Lower leg skin (tissue), 4 donors: ENCODE measurements around the gene SLC12A4. TPM values are rescaled to one million over a fixed set of nuclear protein-coding genes. Genes with fewer than 3 reads are reported as not detected.

Experiments
- DNase-seq, 2 donors: peaks; one replicate each; pipeline ENCODE4 v3.0.0-alpha.2; 2019; ENCODE audit warnings: low spot score in 2 of 2
- H3K4me3 ChIP-seq: fragments of 200-600 bp; sonication (generic); 2 replicates; pipeline ENCODE4 v1.5.1; 2017; ENCODE audit warnings: mild to moderate bottlenecking, low read depth; ENCODE audit not compliant: poor library complexity, severe bottlenecking
- POLR2A ChIP-seq, 2 donors: fragments of 450-650 bp; IDR thresholded peaks; one replicate each; pipeline ENCODE4 v1.6.1; 2016 to 2017; ENCODE audit warnings: antibody characterized with exemption in 2 of 2, mild to moderate bottlenecking in 1 of 2, moderate library complexity in 1 of 2
- WGBS, 2 donors: methylation state at CpG; one replicate each; pipeline ENCODE4 v1.1.5; 2018; 5-methylcytosine and 5-hydroxymethylcytosine counted together
- intact Hi-C: fragments of 100-400 bp; cut with DNase I; formaldehyde crosslinking; loops from one replicate; pipeline ENCODE4 v1.15.0; 2023; ENCODE audit warnings: low total_unique reads
- total RNA-seq, 4 donors: library from RNA; depleted of rRNA; stranded (reverse); fragments of >200 nt; gene quantifications; one replicate each; pipeline ENCODE4 v1.1.0, GENCODE V29; 2016
- TF ChIP-seq, protein P1 (sequence below), 3 donors: fragments of 450-650 bp; IDR thresholded peaks; one replicate each; pipeline ENCODE4 v1.5.1; 2016; ENCODE audit warnings: antibody characterized with exemption in 3 of 3, mild to moderate bottlenecking in 3 of 3, moderate library complexity in 2 of 3

Gene SLC12A4
- total RNA-seq, 4 donors from 2014 or later = 31.3 to 74.1 (median 50.9) TPM

DNA sequence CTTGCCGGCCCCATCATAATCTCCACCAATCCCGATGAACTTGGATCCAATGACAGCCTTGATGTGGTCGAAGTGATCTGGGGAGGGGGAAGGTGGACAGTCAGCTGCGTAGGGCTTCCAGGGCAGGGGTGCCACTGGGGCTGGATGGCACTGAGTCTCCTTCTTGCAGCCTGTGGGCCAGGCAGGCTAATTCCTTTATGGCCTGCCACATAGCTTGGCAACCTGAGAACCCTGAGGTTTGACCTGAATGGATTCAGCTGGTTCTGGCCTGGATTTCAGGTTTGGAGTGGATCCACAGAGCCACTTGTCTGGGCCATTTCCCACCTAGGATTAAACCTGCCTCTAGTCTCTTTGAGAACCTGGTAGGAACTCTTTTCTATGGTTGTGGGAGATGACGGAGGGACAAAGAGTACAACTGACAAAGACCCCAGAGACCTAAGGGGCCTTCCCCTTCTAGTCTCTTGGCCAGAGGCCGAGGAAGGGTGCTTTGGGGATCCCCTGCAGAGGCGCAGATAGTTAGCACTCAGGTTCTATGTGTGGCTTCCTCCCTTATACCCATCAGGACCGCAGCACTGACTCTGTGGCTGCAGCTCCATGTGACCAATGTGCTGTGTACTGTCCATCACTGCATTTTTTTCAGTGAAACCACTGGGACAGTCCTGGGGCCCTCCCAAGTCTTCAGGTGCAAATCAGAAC lies 21.0 kb upstream of the SLC12A4 start:
- no peak for TF ChIP-seq POLR2A (IDR thresholded peaks at IDR 0.05)
- TF ChIP-seq, protein P1, sequence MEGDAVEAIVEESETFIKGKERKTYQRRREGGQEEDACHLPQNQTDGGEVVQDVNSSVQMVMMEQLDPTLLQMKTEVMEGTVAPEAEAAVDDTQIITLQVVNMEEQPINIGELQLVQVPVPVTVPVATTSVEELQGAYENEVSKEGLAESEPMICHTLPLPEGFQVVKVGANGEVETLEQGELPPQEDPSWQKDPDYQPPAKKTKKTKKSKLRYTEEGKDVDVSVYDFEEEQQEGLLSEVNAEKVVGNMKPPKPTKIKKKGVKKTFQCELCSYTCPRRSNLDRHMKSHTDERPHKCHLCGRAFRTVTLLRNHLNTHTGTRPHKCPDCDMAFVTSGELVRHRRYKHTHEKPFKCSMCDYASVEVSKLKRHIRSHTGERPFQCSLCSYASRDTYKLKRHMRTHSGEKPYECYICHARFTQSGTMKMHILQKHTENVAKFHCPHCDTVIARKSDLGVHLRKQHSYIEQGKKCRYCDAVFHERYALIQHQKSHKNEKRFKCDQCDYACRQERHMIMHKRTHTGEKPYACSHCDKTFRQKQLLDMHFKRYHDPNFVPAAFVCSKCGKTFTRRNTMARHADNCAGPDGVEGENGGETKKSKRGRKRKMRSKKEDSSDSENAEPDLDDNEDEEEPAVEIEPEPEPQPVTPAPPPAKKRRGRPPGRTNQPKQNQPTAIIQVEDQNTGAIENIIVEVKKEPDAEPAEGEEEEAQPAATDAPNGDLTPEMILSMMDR (IDR thresholded peaks at IDR 0.05) = no peak
- H3K4me3 ChIP-seq = no peak overlapping the region
- 84 to 86% methylated on average over 8 of the region's 8 CpGs for WGBS, 2 donors
- intact Hi-C loops = loop anchor here (5.0 to 10.0 kb wide), 2 partner anchors 53 to 235 kb away; no protein-coding TSS in a partner anchor
- no peak for DNase-seq

DNA sequence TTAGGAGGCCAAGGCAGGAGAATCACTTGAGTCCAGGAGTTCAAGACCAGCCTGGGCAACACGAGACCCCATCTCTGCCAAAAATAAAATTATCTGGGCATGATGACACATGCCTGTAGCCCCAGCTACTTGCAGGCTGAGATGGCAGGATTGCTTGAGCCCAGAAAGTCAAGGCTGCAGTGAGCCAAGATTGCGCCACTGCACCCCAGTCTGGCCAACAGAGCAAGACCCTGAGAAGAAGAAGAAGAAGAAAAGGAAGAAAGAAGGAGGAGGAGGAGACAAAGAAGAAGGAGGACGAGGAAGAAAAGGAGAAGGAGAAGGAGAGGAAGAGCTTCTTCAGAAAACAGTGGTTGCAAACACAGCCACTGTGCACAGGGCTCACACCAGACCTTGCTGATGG lies 20.2 kb upstream of the SLC12A4 start:
- intact Hi-C loops = no loop called here
- no peak for DNase-seq

DNA sequence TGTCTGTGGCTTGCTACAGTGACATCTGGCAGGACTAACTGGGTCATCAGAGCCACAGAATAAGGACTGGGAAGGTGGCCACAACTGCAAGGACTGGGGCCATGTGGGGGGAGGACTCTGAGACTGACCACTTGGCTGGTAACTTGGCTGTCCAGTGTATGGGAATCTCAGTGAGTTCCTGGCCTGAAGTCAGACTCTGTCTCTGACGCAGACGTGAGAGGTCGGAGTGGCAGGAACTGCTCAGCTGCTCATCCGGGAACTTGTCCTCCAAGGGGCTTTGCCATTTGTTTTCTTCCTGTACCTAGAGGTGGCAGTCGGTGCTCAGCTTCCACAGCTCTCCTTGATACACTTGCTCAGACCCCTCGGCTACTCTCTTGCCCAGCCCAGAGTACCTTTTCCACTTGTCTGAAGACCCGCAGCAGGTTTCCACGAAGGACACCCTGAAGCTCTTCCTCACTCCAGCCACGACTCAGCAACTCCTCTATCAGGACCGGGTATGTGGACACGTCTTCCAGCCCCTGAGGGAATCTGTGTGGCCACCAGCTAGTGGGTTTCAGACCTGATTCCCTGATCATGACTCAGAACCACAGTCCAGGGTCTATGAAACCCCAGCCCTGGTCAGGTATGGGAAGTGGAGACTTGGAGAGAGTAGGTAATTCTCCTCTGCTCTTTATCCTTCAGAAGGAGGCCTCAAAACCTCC lies 19.2 kb upstream of the SLC12A4 start:
- H3K4me3 ChIP-seq = no peak overlapping the region
- 73 to 88% methylated on average over 11 of the region's 11 CpGs for WGBS, 2 donors
- no peak for DNase-seq
- no peak for TF ChIP-seq POLR2A (IDR thresholded peaks at IDR 0.05)
- TF ChIP-seq, protein P1 (IDR thresholded peaks at IDR 0.05) = no peak
- intact Hi-C loops = no loop called here

More for the DNA sequence above, 20.2 kb upstream of the SLC12A4 start:
- H3K4me3 ChIP-seq = no peak overlapping the region
- TF ChIP-seq, protein P1 (IDR thresholded peaks at IDR 0.05) = no peak
- no peak for TF ChIP-seq POLR2A (IDR thresholded peaks at IDR 0.05)
- 78 to 86% methylated on average over 3 of the region's 3 CpGs for WGBS, 2 donors

DNA sequence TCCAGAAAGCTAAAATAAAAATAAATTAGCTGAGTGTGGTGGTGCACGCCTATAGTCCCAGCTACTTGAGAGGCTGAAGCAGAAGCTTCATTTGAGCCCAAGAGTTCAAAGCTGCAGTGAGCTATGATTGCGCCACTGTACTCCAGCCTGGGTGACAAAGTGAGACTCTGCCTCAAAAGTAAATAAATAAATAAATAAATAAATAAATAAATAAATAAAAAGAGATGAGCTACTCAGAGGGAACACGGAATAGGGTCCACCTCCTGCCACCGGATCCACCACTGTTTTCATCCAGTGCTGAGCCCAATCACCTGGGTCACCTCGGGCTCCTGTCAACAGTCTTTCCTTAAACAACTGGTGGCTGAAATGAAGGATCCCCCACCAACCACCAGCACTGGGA lies 18.5 kb upstream of the SLC12A4 start:
- H3K4me3 ChIP-seq = no peak overlapping the region
- intact Hi-C loops = no loop called here
- WGBS, 2 donors = 88 to 97% methylated on average over 5 of the region's 5 CpGs
- TF ChIP-seq, protein P1 (IDR thresholded peaks at IDR 0.05) = no peak
- no peak for TF ChIP-seq POLR2A (IDR thresholded peaks at IDR 0.05)
- no peak for DNase-seq

DNA sequence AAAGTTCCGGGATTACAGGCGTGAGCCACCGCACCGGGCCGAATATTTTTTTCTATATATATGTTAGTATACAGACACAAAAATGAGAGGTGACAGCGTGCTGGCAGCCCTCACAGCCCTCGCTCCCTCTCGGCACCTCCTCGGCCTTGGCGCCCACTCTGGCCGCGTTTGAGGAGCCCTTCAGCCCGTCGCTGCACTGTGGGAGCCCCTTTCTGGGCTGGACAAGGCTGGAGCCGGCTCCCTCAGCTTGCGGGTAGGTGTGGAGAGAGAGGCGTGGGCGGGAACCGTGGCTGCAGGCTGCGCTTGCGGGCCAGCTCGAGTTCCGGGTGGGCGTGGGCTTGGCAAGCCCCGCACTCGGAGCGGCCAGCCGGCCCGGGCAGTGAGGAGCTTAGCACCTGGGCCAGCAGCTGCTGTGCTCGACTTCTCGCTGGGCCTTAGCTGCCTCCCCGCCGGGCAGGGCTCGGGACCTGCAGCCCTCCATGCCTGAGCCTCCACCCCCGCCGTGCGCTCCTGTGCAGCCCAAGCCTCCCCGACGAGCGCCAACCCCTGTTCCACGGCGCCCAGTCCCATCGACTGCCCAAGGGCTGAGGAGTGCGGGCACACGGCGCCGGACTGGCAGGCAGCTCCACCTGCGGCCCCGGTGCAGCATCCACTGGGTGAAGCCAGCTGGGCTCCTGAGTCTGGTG lies 13.7 kb upstream of the SLC12A4 start:
- TF ChIP-seq, protein P1 (IDR thresholded peaks at IDR 0.05) = no peak
- TF ChIP-seq POLR2A (IDR thresholded peaks at IDR 0.05) = no peak
- 94 to 96% methylated on average over 44 to 49 of the region's 49 CpGs for WGBS, 2 donors
- no peak for DNase-seq
- H3K4me3 ChIP-seq = no peak overlapping the region
- intact Hi-C loops = no loop called here
